Stimulated activated naive B cell treated with anti-CD40 and anti-IgM and Interleukin-4, amounts not matched to agents 10 μg/mL and 1 μg/mL and 100 μg/mL, for 72 hours (primary cell): ENCODE data around the gene CPEB4.

Source experiments
- ATAC-seq, 2 donors: fragments of 150-1000 bp; cut with Tn5 transposase; replicated peaks; 2 replicates each; pipeline ENCODE4 v1.10.0; 2021; ENCODE audit warnings: moderate library complexity in 1 of 2
- DNase-seq: peaks from one replicate; pipeline ENCODE4 v3.0.0; 2021
- H3K27ac Mint-ChIP-seq: one replicate; pipeline ENCODE4 v1.8.0; 2022; ENCODE audit warnings: mild to moderate bottlenecking, mixed read lengths
- H3K27me3 Mint-ChIP-seq, 2 donors: one replicate each; pipeline ENCODE4 v1.8.0; 2022; ENCODE audit warnings: mixed read lengths in 2 of 2
- H3K36me3 Mint-ChIP-seq, 2 donors: one replicate each; pipeline ENCODE4 v1.8.0; 2022; ENCODE audit warnings: mixed read lengths in 2 of 2, mild to moderate bottlenecking in 1 of 2
- H3K4me1 Mint-ChIP-seq, 2 donors: one replicate each; pipeline ENCODE4 v1.8.0; 2022; ENCODE audit warnings: mixed read lengths in 2 of 2, mild to moderate bottlenecking in 1 of 2
- H3K4me3 Mint-ChIP-seq, 2 donors: one replicate each; pipeline ENCODE4 v1.8.0; 2022; ENCODE audit warnings: mild to moderate bottlenecking in 2 of 2, mixed read lengths in 2 of 2, moderate library complexity in 1 of 2
- H3K9me3 Mint-ChIP-seq, 2 donors: one replicate each; pipeline ENCODE4 v1.8.0; 2022; ENCODE audit warnings: mixed read lengths in 2 of 2, mild to moderate bottlenecking in 1 of 2

The CPEB4 gene

GRCh38 chr5:173922527-173922926 lies 34.4 kb downstream of the CPEB4 start:
- Mint-ChIP-seq H3K4me1 (peaks cover 16 to 26% of the 10 kb centered on the region in 2 donors), H3K9me3 (no peaks in the 10 kb centered on the region), H3K27ac (no peak overlapping the region), H3K36me3 (peaks cover 2 to 19% of the 10 kb centered on the region in 2 donors), H3K4me3 (no peak overlapping the region), H3K27me3 (no peaks in the 10 kb centered on the region)
- no peak for ATAC-seq
- no peak for DNase-seq

DNA sequence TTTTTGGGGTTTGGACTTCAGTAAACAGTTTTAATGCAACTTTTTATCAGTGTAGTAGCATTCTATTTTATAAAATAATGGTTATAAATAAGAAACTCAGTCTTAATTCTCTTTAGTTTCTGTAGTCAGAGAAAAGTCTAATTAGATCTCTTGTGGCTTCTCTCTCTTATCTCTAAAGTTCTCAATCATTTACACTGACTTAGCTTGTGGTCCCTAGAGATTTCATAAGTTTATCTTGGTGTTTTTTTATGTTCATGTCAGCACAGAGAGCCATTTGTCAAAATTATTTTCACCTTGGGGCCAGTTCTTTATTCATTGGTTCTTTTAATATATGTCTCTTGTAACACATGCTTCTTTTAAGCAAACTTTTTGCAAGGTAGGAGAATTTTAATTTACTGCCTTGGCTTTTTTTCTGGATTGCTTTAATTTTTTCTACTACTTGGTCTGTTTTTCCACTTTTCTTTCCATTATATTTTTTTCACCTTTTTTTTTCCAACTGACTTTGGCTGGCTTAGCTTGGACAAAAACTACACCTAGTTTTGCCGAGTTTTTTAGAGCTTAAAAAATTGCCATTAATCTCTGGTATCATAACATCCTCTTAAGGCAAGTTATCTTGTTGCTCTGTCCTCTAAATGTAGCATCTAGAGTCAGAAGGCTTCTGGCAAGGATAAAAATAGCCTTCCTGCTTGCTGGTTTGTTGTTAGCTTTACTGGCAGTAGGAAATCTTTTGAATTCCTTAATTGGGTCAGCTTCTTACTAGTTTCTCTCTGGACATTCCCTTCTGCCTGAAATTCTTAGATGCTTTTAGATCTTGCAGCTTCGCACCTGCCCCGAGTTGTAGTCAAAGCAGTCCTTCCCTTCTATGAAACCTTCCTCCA lies 35.3 kb downstream of the CPEB4 start:
- Mint-ChIP-seq H3K4me1 (peaks cover 16 to 26% of the 10 kb centered on the region in 2 donors), H3K9me3 (no peaks in the 10 kb centered on the region), H3K27ac (no peak overlapping the region), H3K4me3 (no peak overlapping the region), H3K27me3 (no peaks in the 10 kb centered on the region), H3K36me3 (peaks cover 3 to 25% of the 10 kb centered on the region in 2 donors)
- ATAC-seq (no peak), DNase-seq (no peak)

DNA sequence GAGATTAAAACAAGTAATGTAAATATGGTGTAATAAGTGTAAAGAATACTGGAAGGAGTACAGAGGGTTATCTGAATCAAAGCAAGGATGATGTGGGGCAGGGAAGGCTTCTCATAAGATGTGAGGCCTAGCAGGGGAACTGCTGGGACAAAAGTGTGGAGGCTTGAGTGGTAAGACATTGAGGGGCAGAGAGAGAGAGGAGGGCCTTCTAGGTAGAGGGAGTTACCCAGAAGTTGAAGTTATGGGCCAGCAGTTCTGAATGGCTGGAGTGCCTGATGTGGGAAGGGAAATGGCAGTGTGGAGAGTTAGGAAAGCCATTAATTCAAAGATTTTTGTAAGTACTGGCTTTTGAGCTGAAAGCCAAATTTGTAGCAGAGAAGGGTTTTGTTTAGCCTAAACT lies 36.8 kb downstream of the CPEB4 start:
- ATAC-seq (no peak), DNase-seq (no peak)
- Mint-ChIP-seq H3K27me3 (no peaks in the 10 kb centered on the region), H3K9me3 (no peaks in the 10 kb centered on the region), H3K36me3 (peaks cover 5 to 29% of the 10 kb centered on the region in 2 donors), H3K27ac (no peak overlapping the region), H3K4me3 (no peak overlapping the region), H3K4me1 (peaks cover 18 to 26% of the 10 kb centered on the region in 2 donors)

DNA sequence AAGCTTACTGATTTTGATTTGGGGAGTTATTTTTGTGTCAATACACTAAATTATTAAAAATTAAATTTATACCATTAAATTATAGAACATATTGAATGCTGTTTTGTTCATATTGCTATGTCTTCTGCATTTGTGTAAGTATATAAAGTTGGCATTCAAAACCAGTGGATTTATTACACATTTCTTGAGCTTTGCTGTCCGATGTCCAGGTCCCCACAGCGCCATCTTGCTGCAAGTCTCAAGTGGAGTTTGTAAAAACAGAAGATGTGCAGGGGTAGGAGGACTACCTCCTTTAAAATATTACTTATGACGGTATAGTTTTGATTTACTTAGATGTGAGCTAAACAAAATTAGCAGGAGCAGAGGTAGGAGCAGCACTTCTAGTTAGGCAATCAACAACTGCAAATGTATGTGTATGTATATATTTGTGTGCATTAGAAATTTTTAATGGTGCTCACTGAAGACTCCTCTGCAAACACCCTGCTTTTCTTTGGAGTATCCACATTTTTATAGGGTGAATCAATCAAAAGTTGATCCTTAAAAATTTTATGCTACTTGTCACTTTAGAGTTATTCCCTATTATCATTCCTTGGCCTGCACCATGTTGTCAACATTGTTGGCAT lies 37.4 kb downstream of the CPEB4 start:
- ATAC-seq (peak in 1 of 2 donors; percentile 42), DNase-seq (peak; percentile 12)
- Mint-ChIP-seq H3K9me3 (no peaks in the 10 kb centered on the region), H3K36me3 (peaks cover 5 to 29% of the 10 kb centered on the region in 2 donors), H3K27me3 (no peaks in the 10 kb centered on the region), H3K27ac (no peak overlapping the region), H3K4me1 (peaks cover 18 to 26% of the 10 kb centered on the region in 2 donors), H3K4me3 (no peak overlapping the region)

GRCh38 chr5:173926359-173926758 lies 38.2 kb downstream of the CPEB4 start:
- Mint-ChIP-seq H3K4me1 (peaks cover 13 to 19% of the 10 kb centered on the region in 2 donors), H3K36me3 (peaks cover 5 to 29% of the 10 kb centered on the region in 2 donors), H3K4me3 (no peak overlapping the region), H3K27me3 (no peaks in the 10 kb centered on the region), H3K27ac (no peak overlapping the region), H3K9me3 (no peaks in the 10 kb centered on the region)
- ATAC-seq (no peak), DNase-seq (no peak)

DNA sequence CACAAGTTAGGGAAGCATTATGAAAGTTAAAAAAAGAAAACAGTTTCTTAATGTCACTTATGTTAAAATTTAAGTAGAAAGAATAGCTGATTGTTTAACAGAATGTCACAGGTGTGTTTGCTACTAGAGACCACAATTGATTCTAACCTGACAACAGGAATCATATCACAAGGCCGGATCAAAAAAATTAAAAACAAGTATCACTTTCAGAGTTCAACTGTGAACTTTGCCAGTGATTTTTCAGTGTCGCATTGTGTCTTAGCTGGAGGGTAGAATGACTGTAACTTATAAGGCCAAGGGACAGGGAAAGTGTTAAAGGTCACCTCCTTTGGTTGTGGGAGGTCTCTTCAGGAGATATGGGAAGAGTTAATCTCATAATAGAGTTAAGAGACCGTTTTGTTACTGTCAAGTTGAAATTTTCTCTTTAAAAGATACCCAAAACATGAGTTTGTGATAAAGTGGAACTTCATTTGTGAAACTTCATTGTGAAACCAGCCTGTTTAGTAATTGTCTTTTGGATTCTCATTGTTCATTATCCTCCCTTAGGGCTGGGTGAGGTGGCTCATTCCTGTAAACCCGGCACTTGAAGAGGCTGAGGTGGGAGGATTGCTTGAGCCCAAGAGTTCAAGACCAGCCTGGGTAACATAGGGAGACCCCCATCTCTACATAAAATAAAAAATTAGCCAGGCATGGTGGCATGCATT lies 40.9 kb downstream of the CPEB4 start:
- no peak overlapping the region for H3K4me3 Mint-ChIP-seq
- no peaks in the 10 kb centered on the region for H3K9me3 Mint-ChIP-seq
- peaks cover 8 to 11% of the 10 kb centered on the region in 2 donors for H3K4me1 Mint-ChIP-seq
- ATAC-seq = no peak
- no peak for DNase-seq
- no peak overlapping the region for H3K27ac Mint-ChIP-seq
- no peaks in the 10 kb centered on the region for H3K27me3 Mint-ChIP-seq
- peaks cover 3 to 21% of the 10 kb centered on the region in 2 donors for H3K36me3 Mint-ChIP-seq

DNA sequence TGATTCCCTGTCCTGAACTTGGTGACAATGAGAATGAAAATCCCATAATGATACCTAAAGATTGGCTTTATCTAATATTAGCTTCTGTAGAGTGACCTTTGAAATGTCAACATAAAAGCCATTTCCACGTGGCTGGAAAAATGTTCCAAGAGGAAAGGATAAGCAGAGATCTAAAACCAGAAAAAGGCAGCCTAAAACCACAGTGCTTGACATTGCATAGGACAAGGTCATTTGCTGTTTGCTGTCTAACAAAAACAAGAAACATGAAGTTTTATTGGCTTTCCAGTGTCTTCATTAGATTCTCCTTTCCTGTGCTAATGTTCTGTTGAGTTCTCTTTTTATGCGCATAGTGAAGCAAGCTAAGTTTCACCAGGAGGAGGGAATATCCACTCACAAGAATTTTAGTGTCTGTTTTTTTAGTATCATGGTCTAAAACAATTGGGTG lies 44.6 kb downstream of the CPEB4 start:
- H3K4me3 Mint-ChIP-seq = no peak overlapping the region
- no peak overlapping the region for H3K27ac Mint-ChIP-seq
- peaks cover 2 to 5% of the 10 kb centered on the region in 2 donors for H3K4me1 Mint-ChIP-seq
- no peak for ATAC-seq
- peaks cover 3 to 14% of the 10 kb centered on the region in 2 donors for H3K36me3 Mint-ChIP-seq
- H3K9me3 Mint-ChIP-seq = no peaks in the 10 kb centered on the region
- no peaks in the 10 kb centered on the region for H3K27me3 Mint-ChIP-seq
- DNase-seq = no peak

- H3K36me3 Mint-ChIP-seq = peaks cover 0 to 10% of the 10 kb centered on the region in 2 donors
Measured at GRCh38 chr5:173933901-173934300, 45.8 kb downstream of the CPEB4 start.

GRCh38 chr5:173935396-173935795 lies 47.2 kb downstream of the CPEB4 start:
- no peak for DNase-seq
- peaks cover 0 to 10% of the 10 kb centered on the region in 2 donors for H3K36me3 Mint-ChIP-seq

More at GRCh38 chr5:173933901-173934300, 45.8 kb downstream of the CPEB4 start:
- no peak overlapping the region for H3K27ac Mint-ChIP-seq
- H3K9me3 Mint-ChIP-seq = no peaks in the 10 kb centered on the region
- DNase-seq (no peak), ATAC-seq (no peak)
- no peak overlapping the region for H3K4me3 Mint-ChIP-seq
- no peaks in the 10 kb centered on the region for H3K27me3 Mint-ChIP-seq
- H3K4me1 Mint-ChIP-seq = peaks cover 1 to 5% of the 10 kb centered on the region in 2 donors

DNA sequence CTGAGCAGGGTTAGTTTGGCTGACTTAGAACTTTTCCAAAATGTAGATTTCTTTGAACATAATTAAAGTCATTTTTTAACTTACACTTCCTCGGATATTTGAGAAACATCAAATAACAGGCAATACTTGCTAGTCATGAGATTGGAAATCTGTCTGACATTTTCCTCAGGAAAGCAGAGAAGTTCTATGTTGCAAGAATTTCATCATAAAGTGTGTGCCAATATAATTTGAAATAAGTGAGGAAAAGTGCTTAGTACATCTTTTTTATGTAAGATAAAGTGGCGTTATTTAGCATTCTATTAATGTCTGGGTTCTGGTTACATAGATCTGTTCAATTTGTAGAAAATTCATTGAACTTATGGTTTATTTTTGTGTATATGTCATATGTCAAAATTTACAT lies 52.1 kb downstream of the CPEB4 start:
- DNase-seq (no peak), ATAC-seq (no peak)
- H3K36me3 Mint-ChIP-seq = peaks cover 4 to 7% of the 10 kb centered on the region in 2 donors
- peaks cover 2 to 12% of the 10 kb centered on the region in 2 donors for H3K4me1 Mint-ChIP-seq
- H3K4me3 Mint-ChIP-seq = no peak overlapping the region
- no peak overlapping the region for H3K27ac Mint-ChIP-seq
- no peaks in the 10 kb centered on the region for H3K9me3 Mint-ChIP-seq
- H3K27me3 Mint-ChIP-seq = no peaks in the 10 kb centered on the region

More at GRCh38 chr5:173935396-173935795, 47.2 kb downstream of the CPEB4 start:
- Mint-ChIP-seq H3K27me3 (no peaks in the 10 kb centered on the region), H3K4me3 (no peak overlapping the region), H3K4me1 (peaks cover 0 to 5% of the 10 kb centered on the region in 2 donors), H3K27ac (no peak overlapping the region), H3K9me3 (no peaks in the 10 kb centered on the region)
- ATAC-seq = no peak

GRCh38 chr5:173941102-173941501 lies 53.0 kb downstream of the CPEB4 start:
- Mint-ChIP-seq H3K4me3 (no peak overlapping the region), H3K4me1 (peaks cover 2 to 12% of the 10 kb centered on the region in 2 donors), H3K36me3 (peaks cover 4 to 13% of the 10 kb centered on the region in 2 donors), H3K27ac (no peak overlapping the region), H3K27me3 (no peaks in the 10 kb centered on the region), H3K9me3 (no peaks in the 10 kb centered on the region)
- no peak for DNase-seq
- no peak for ATAC-seq

- Mint-ChIP-seq H3K9me3 (no peaks in the 10 kb centered on the region), H3K4me1 (peaks cover 2 to 12% of the 10 kb centered on the region in 2 donors), H3K27ac (peak overlapping the region; percentile 47), H3K36me3 (peaks cover 7 to 20% of the 10 kb centered on the region in 2 donors), H3K27me3 (no peaks in the 10 kb centered on the region), H3K4me3 (no peak overlapping the region)
- no peak for DNase-seq
- no peak for ATAC-seq
Measured at GRCh38 chr5:173941758-173942401, 53.7 kb downstream of the CPEB4 start.

- no peak for ATAC-seq
- no peak overlapping the region for H3K4me3 Mint-ChIP-seq
- H3K27ac Mint-ChIP-seq = no peak overlapping the region
- peaks cover 24 to 34% of the 10 kb centered on the region in 2 donors for H3K36me3 Mint-ChIP-seq
- H3K9me3 Mint-ChIP-seq = no peaks in the 10 kb centered on the region
- no peak for DNase-seq
- H3K27me3 Mint-ChIP-seq = no peaks in the 10 kb centered on the region
- peaks cover 2 to 12% of the 10 kb centered on the region in 2 donors for H3K4me1 Mint-ChIP-seq
Measured at GRCh38 chr5:173944511-173944910, 56.4 kb downstream of the CPEB4 start.

DNA sequence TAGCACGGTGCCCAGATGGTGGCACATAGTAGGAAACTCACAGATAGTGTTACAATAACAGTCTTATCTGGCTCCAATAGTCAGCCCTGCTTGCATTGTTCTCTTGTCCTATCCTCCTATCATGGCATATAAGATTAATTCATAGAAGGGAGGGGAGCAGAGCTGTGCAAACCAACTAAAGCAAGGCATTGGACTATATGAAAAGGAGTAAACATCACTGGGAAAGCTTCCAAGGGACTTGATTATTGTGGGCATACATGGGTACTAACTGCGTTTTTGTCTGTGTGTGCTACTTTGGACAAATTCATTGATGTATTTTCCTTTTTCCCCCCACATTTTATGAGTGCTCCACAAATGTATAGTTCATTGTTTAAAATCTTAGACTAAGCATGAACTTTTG lies 57.0 kb downstream of the CPEB4 start:
- Mint-ChIP-seq H3K9me3 (no peaks in the 10 kb centered on the region), H3K27ac (no peak overlapping the region), H3K4me3 (no peak overlapping the region), H3K4me1 (peaks cover 2 to 12% of the 10 kb centered on the region in 2 donors), H3K36me3 (peaks cover 28 to 38% of the 10 kb centered on the region in 2 donors), H3K27me3 (no peaks in the 10 kb centered on the region)
- ATAC-seq (no peak), DNase-seq (no peak)
